B cell (primary cell): ENCODE measurements around the gene MFAP3L. TPM values are rescaled to one million over a fixed set of nuclear protein-coding genes. Genes with fewer than 3 reads are reported as not detected.

ENCODE experiments used
- ATAC-seq: fragments of 200-7000 bp; cut with Tn5 transposase; one replicate; pipeline ENCODE4 v1.10.0; 2021; ENCODE audit warnings: low read depth, mild to moderate bottlenecking, moderate number of reproducible peaks, moderate library complexity
- CTCF ChIA-PET: fragments of 350-600 bp; sonication (Branson Sonifier 250); formaldehyde crosslinking; loops from one replicate; lab custom pipeline; 2021; ENCODE audit warnings: antibody characterized with exemption, inconsistent platforms; lab: Charles Lee
- POLR2A ChIA-PET: fragments of 350-600 bp; sonication (Branson Sonifier 250); formaldehyde crosslinking; loops from one replicate; lab custom pipeline; 2021; ENCODE audit warnings: antibody characterized with exemption; lab: Charles Lee
- DNase-seq: peaks from one replicate; pipeline ENCODE4 v3.0.0; 2013
- H2AFZ ChIP-seq: 2 replicates; pipeline ENCODE4 v1.6.1; 2012; ENCODE audit warnings: mild to moderate bottlenecking, low read depth, low read length; ENCODE audit not compliant: insufficient read depth, poor library complexity, severe bottlenecking
- H3K27ac ChIP-seq, 2 donors: 1 replicate in 1 of 2; 2 replicates in 1 of 2; pipeline ENCODE4 v1.5.1; 2012 to 2013; ENCODE audit warnings: low read length in 2 of 2, mild to moderate bottlenecking in 2 of 2, moderate library complexity in 1 of 2
- H3K27me3 ChIP-seq, 4 experiments: fragments of 200-600 bp in 1 of 4; sonication (generic) in 1 of 4; replicated peaks in 1 of 4; 1 replicate in 2 of 4; 2 replicates in 2 of 4; pipeline versions ENCODE4 v1.6.1 to v1.7.0; 2013 to 2016; ENCODE audit warnings: low read length in 3 of 4, mild to moderate bottlenecking in 2 of 4, mixed read lengths in 1 of 4, moderate library complexity in 1 of 4; ENCODE audit not compliant: insufficient read depth in 4 of 4, control insufficient read depth in 3 of 4; ENCODE audit errors: control extremely low read depth in 1 of 4
- H3K36me3 ChIP-seq, 2 experiments: replicated peaks in 1 of 2; 1 replicate in 1 of 2; 2 replicates in 1 of 2; pipeline versions ENCODE4 v1.6.1 to v1.7.1; 2013; ENCODE audit warnings: low read length in 1 of 2; ENCODE audit not compliant: insufficient read depth in 2 of 2, control insufficient read depth in 1 of 2; ENCODE audit errors: control extremely low read depth in 1 of 2, extremely low read depth in 1 of 2
- H3K4me1 ChIP-seq, 2 donors: fragments of 200-600 bp in 1 of 2; sonication (generic) in 1 of 2; 1 replicate in 1 of 2; 2 replicates in 1 of 2; pipeline versions ENCODE4 v1.5.1 to v1.6.1; 2013 to 2017; ENCODE audit warnings: low read length in 2 of 2; ENCODE audit not compliant: control insufficient read depth in 2 of 2, insufficient read depth in 2 of 2
- H3K4me2 ChIP-seq: replicated peaks from 2 replicates; pipeline ENCODE3; 2012; ENCODE audit warnings: mild to moderate bottlenecking, low read depth, low read length; ENCODE audit not compliant: poor library complexity, severe bottlenecking
- H3K4me3 ChIP-seq, 5 experiments: fragments of 200-600 bp in 1 of 5; sonication (generic) in 1 of 5; 1 replicate in 3 of 5; 2 replicates in 2 of 5; pipeline versions ENCODE4 v1.5.1 to v1.7.0; 2011 to 2016; ENCODE audit warnings: low read length in 4 of 5, mild to moderate bottlenecking in 4 of 5, low read depth in 2 of 5, control low read depth in 1 of 5, moderate library complexity in 1 of 5; ENCODE audit not compliant: insufficient read depth in 1 of 5; ENCODE audit errors: control extremely low read depth in 1 of 5, extremely low read depth in 1 of 5
- H3K79me2 ChIP-seq: fragments of 200-600 bp; sonication (generic); one replicate; pipeline ENCODE4 v1.6.0; 2016; ENCODE audit warnings: low read length; ENCODE audit not compliant: control insufficient read depth, insufficient read depth
- H3K9ac ChIP-seq: fragments of 200-600 bp; sonication (generic); 2 replicates; pipeline ENCODE4 v1.6.1; 2017; ENCODE audit warnings: mild to moderate bottlenecking, low read length, moderate library complexity
- H3K9me3 ChIP-seq, 3 donors: one replicate each; pipeline versions ENCODE4 v1.6.1 to v1.7.1; 2013; ENCODE audit warnings: low read length in 2 of 3; ENCODE audit not compliant: control insufficient read depth in 2 of 3, insufficient read depth in 1 of 3; ENCODE audit errors: control extremely low read depth in 1 of 3
- H4K20me1 ChIP-seq: 2 replicates; pipeline ENCODE4 v1.6.0; 2012; ENCODE audit warnings: mild to moderate bottlenecking, low read length; ENCODE audit not compliant: insufficient read depth, control insufficient read depth, poor library complexity, severe bottlenecking
- H3K27ac Mint-ChIP-seq: one replicate; pipeline ENCODE4 v1.8.0; 2021; ENCODE audit warnings: mixed read lengths
- H3K27me3 Mint-ChIP-seq: one replicate; pipeline ENCODE4 v1.8.0; 2021; ENCODE audit warnings: mixed read lengths
- H3K4me1 Mint-ChIP-seq: one replicate; pipeline ENCODE4 v1.8.0; 2021; ENCODE audit warnings: mixed read lengths
- H3K4me3 Mint-ChIP-seq: one replicate; pipeline ENCODE4 v1.8.0; 2021; ENCODE audit warnings: mixed read lengths
- H3K9me3 Mint-ChIP-seq: one replicate; pipeline ENCODE4 v1.8.0; 2022; ENCODE audit warnings: mixed read lengths; ENCODE audit not compliant: insufficient read depth
- EZH2 ChIP-seq: IDR thresholded peaks from 2 replicates; pipeline ENCODE4 v1.6.1; 2012; ENCODE audit warnings: borderline replicate concordance, low read depth, mild to moderate bottlenecking, moderate library complexity, low read length; ENCODE audit not compliant: insufficient read depth, poor library complexity, severe bottlenecking
- WGBS: methylation state at CpG from one replicate; pipeline ENCODE4 v1.1.5; 2013; ENCODE audit warnings: missing lambda C conversion rate; ENCODE audit not compliant: insufficient coverage; 5-methylcytosine and 5-hydroxymethylcytosine counted together
- intact Hi-C: fragments of 100-400 bp; cut with micrococcal nuclease; formaldehyde crosslinking; loops from one replicate; pipeline ENCODE4 v1.10.0; 2022
- polyA plus RNA-seq: library from polyadenylated mRNA; depleted of rRNA; stranded (reverse); fragments of >200 nt; gene quantifications from 2 replicates; pipeline ENCODE4 v1.2.3, GENCODE V29; 2012
- total RNA-seq, 2 donors: library from RNA; stranded (reverse); fragments of 120-200 nt in 1 of 2; gene quantifications; 1 replicate in 1 of 2; 2 replicates in 1 of 2; pipeline versions ENCODE4 v1.2.3 to v1.2.4, GENCODE V29; 2013 to 2022
- TF ChIP-seq, protein P1 (sequence below): fragments of 200-600 bp; IDR thresholded peaks from one replicate; pipeline ENCODE4 v1.8.0; 2022; ENCODE audit warnings: antibody characterized with exemption, mild to moderate bottlenecking

Gene MFAP3L
- total and polyA plus RNA-seq, 2 donors (not counting 1 experiment from before 2014, with no cell fraction given) = 0.37 to 0.63 TPM

DNA sequence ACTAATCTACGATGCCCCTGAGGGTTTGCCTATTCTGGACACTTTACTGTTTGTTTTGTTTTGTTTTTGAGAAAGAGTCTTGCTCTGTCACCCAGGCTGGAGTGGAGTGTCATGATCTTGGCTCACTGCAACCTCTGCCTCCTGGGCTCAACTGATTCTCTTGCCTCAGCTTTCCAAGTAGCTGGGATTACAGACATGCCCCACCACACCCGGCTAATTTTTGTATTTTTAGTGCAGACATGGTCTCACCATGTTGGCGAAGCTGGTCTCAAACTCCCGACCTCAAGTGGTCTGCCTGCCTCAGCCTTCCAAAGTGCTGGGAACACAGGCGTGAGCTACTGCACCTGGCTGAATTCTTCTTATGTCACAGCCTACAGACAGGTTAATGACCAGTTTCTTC is 70.7 kb downstream of the MFAP3L start:
- H3K27ac Mint-ChIP-seq = no peak overlapping the region
- ChIA-PET CTCF (no interaction called here), POLR2A (no interaction called here)
- H2AFZ ChIP-seq = no peak overlapping the region
- no peaks in the 10 kb centered on the region for H4K20me1 ChIP-seq
- no peaks in the 10 kb centered on the region for H3K9me3 ChIP-seq
- H3K9ac ChIP-seq = no peak overlapping the region
- ATAC-seq (no peak), DNase-seq (no peak)
- no peak overlapping the region for H3K27ac ChIP-seq
- intact Hi-C loops = no loop called here
- no peaks in the 10 kb centered on the region for H3K9me3 Mint-ChIP-seq
- peaks cover 18% of the 10 kb centered on the region for H3K4me1 Mint-ChIP-seq
- peaks cover 18 to 19% of the 10 kb centered on the region in 2 donors for H3K4me1 ChIP-seq
- no peaks in the 10 kb centered on the region for H3K27me3 Mint-ChIP-seq
- WGBS = 92% methylated on average over 4 of the region's 5 CpGs
- no peak overlapping the region for H3K4me3 ChIP-seq
- no peaks in the 10 kb centered on the region for H3K27me3 ChIP-seq
- no peaks in the 10 kb centered on the region for H3K36me3 ChIP-seq
- no peaks in the 10 kb centered on the region for H3K79me2 ChIP-seq
- no peak overlapping the region for H3K4me2 ChIP-seq
- TF ChIP-seq, protein P1, sequence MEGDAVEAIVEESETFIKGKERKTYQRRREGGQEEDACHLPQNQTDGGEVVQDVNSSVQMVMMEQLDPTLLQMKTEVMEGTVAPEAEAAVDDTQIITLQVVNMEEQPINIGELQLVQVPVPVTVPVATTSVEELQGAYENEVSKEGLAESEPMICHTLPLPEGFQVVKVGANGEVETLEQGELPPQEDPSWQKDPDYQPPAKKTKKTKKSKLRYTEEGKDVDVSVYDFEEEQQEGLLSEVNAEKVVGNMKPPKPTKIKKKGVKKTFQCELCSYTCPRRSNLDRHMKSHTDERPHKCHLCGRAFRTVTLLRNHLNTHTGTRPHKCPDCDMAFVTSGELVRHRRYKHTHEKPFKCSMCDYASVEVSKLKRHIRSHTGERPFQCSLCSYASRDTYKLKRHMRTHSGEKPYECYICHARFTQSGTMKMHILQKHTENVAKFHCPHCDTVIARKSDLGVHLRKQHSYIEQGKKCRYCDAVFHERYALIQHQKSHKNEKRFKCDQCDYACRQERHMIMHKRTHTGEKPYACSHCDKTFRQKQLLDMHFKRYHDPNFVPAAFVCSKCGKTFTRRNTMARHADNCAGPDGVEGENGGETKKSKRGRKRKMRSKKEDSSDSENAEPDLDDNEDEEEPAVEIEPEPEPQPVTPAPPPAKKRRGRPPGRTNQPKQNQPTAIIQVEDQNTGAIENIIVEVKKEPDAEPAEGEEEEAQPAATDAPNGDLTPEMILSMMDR = no peak
- no peak for TF ChIP-seq EZH2
- H3K4me3 Mint-ChIP-seq = no peak overlapping the region

DNA sequence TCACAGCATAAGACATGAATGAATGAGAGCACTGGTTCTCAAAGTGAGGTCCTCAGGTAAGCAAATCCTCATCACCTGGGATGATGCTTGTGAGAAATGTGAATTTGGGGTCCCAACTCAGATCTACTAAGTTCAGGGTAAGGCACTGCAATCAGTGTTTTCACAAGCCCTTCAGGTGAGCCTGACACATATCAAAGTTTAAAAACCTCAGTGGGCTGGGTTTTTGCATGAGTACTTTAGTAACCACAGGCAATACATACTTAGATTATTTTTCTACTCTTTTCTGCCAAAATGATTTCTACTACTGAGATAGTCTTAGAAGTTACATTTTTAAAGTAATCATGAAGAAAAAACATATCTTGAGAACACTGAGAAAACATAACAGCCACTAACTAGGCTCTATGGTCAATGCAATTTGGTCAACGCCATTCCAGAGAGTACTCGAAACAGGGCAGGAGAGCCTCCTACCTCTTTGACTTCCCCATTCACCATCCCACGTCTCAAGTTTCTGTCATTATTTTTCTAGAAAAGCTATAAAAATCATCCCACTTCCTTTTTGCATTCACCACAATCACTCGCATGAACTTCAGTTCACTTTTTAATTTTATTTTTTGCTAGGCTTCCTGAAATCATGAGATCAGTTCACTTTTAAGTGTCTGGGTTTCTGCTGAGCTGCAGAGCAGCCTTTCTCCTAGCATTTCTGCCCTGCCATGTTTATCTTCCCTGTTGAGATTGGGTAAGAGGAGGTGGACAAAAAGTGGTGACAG is 73.8 kb downstream of the MFAP3L start:
- no peak for TF ChIP-seq EZH2
- TF ChIP-seq, protein P1 = no peak
- ChIA-PET POLR2A (no interaction called here), CTCF (no interaction called here)
- peak overlapping the region; percentile 33 for H3K9ac ChIP-seq
- Mint-ChIP-seq H3K9me3 (no peaks in the 10 kb centered on the region), H3K4me3 (peak overlapping the region; percentile 18), H3K27me3 (peaks cover 12% of the 10 kb centered on the region), H3K27ac (no peak overlapping the region), H3K4me1 (peaks cover 18% of the 10 kb centered on the region)
- DNase-seq (peak; percentile 16), ATAC-seq (no peak)
- WGBS = 0% methylated on average over 4 of the region's 4 CpGs
- H3K27me3 ChIP-seq = no peaks in the 10 kb centered on the region
- H3K9me3 ChIP-seq = no peaks in the 10 kb centered on the region
- no peaks in the 10 kb centered on the region for H3K79me2 ChIP-seq
- no peaks in the 10 kb centered on the region for H3K36me3 ChIP-seq
- peak overlapping the region; percentile 49 for H3K4me2 ChIP-seq
- H4K20me1 ChIP-seq = no peaks in the 10 kb centered on the region
- peak overlapping the region; percentile 13 for H2AFZ ChIP-seq
- H3K4me3 ChIP-seq = peak overlapping the region in 2 of 5 experiments; percentile 7 to 28
- H3K4me1 ChIP-seq = peaks cover 18 to 19% of the 10 kb centered on the region in 2 donors
- intact Hi-C loops = no loop called here
- peak overlapping the region; percentile 46 to 59 for H3K27ac ChIP-seq
